ENCODE data around the gene CHI3L1.

CHI3L1 gene

DNA sequence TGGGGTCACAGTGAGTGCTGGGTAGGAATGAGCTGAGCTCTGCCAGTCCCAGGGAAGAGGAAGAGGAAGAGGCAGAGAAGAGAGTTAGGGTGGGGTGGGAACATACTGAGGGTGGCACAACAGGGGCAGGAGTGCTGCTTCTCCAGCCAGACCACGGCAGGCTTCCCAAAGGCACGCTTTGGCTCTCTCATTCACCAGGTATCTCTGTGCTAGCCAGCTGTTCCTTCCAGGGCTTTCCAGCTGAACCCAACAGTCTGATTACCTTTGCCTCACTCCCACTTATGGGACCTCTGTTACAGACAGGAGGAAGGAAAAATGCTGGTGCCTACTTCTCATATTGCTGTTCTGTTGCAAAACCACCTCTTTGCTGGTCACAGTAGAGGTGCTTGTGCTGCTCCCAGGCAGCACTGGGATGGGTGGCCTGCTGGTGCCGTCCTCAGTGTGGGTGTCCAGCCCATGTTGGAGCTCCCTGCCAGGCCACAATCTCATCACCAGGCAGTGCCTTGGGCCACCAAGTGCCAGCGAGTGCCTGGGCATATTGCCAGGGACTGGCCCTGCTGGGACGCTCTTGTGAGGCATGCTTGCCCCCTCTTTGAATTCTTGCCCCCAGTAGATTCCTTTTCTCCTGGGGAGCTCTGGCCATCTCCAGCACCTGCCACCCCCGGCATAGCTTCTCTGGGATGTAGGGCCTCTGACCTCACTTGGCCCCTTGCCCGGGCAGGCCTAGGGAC is 56.8 kb downstream of the CHI3L1 start:
- DNase-seq, result no peak
